Esophagus mucosa (tissue), 1 donor: ENCODE measurements around the gene AFAP1. TPM values are rescaled to one million over a fixed set of nuclear protein-coding genes. Genes with fewer than 3 reads are reported as not detected.

Experiments used
- ATAC-seq: fragments of 200-7000 bp; cut with Tn5 transposase; one replicate; pipeline ENCODE4 v1.9.1; 2020
- total RNA-seq: library from RNA; stranded (reverse); gene quantifications from one replicate; pipeline ENCODE4 v1.2.4, GENCODE V29; 2023
- donor health status: DM: yes; HTN: yes; CAD: no.

The AFAP1 gene
- total RNA-seq, 1 donor from 2014 or later, result 5.5 TPM

GRCh38 chr4:7819446-7819845 lies 120.2 kb downstream of the AFAP1 start:
- ATAC-seq, result no peak

DNA sequence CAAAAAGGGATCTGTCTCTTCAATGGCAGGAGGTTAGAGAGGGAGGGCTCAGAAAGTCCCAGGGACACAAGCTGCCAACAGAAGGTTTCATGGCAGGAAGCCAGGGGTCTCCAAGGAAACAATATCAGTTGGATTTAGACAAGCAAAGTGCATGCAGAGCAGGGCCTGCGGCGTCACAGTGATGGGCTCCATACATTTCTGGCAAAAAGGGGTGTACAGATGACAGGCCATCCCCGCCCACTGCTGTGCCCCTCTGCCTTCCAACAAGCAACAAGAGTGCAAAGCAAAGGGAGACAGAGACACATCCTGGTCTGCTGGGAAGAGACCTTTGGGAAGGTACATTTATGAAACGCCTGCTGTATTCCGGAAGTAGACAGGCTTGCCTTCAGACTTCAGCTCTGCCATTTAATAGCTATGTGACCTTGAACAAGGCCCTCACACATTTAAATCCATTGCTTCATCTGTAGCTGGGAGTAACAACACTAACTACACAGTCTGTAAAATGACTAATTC lies 121.2 kb downstream of the AFAP1 start:
- ATAC-seq, result no peak

DNA sequence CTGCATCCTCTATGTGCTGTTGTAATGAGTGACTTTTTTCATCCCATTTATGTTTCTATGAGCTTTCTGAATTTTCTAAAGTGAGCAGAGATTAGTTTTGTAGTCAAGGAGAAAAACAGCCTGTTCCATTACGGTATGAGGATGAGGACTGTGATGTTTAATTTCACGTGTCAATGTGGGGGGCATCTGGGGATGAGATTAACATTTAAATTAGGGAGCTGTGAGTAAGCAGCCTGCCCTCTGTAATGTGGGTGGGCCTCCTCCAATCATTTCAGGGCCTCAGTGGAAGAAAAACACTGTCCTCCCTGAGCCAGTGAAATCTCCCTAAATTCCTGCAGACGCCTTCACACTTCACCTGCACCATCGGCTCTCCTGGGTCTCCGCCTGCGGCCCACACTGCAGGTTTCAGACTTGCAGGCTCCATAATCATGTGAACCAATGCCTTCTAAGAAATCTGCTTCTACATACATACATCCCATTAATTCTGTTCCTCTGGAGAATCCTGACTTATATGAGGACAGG lies 121.7 kb downstream of the AFAP1 start:
- no peak for ATAC-seq

DNA sequence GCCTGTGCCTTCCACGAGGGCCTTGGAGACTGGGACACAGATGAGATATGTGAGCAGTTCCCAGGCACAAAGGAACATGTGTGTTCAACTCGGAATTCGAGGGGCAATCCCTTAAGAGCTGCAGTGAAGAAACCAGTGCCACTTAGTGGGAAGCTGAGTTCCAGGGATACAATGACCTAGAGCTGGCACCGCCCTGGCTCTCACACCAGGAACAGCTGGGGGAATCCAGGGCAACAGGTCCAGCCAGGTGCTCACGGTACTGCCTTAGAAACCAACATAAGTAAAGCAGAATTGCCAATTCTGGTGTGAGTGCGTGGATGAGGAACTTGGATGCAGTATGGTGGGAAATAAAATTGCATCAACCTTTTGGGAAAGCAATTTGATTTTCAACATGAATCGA lies 122.9 kb downstream of the AFAP1 start:
- ATAC-seq, result peak; percentile 81

GRCh38 chr4:7815981-7816380 lies 123.7 kb downstream of the AFAP1 start:
- ATAC-seq, result no peak

DNA sequence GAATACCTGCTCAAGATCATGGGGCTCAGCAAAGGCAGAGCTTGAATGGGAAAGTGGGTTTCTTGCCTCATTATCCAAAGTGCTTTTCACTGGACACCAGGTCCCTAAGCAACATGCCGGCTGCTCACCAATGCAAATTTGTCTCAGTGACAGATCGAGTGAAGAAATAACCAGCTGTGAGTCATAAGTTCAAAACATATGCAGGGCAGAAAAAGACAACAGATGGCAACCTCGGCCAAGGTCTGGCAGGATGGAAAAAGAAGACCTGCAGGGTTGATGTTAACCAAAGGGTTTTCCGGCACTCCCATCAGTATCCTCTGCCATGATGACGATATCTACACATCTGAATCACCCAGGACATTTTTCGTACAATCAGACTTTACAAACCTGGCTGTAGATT lies 124.1 kb downstream of the AFAP1 start:
- ATAC-seq, result peak; percentile 34

DNA sequence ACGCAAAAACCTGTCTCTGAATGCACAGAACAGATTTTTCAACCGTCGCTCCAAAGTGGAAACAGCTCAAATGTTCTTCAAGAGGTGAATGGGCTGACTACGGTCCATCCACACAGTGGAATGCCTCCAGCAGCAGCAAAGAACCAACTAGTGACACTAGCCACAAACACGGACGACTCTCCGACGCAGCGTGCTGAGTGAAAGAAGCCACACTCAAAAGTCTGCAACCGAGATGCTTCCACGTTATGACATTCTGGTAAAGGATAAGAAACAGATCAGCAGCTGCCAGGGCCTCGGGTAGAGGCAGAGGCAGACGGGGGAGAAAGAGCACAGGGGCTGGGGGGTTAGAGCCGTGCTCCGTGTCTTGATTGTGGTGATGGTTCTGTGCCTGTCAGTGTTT lies 125.2 kb downstream of the AFAP1 start:
- ATAC-seq, result no peak

GRCh38 chr4:7813674-7814073 lies 126.0 kb downstream of the AFAP1 start:
- ATAC-seq, result no peak

DNA sequence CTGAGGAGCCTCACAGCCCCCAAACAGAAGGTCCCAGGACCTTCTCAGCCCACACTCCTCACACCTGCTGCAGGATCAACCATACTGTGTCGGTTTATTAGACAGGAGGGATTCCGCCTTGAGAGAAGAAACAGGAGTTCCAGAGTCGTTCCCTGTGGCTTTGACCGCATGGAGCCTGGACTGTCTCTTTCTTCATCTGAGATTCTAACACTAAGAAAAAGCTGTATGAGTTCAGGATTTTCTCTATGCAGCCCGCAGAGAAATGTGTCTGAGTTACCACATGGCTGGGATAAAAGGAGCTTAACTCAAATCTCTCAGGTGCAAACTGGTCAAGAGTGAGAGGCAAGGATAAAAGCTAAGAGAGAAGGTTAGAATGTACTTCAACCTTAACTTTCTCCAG lies 126.7 kb downstream of the AFAP1 start:
- no peak for ATAC-seq

DNA sequence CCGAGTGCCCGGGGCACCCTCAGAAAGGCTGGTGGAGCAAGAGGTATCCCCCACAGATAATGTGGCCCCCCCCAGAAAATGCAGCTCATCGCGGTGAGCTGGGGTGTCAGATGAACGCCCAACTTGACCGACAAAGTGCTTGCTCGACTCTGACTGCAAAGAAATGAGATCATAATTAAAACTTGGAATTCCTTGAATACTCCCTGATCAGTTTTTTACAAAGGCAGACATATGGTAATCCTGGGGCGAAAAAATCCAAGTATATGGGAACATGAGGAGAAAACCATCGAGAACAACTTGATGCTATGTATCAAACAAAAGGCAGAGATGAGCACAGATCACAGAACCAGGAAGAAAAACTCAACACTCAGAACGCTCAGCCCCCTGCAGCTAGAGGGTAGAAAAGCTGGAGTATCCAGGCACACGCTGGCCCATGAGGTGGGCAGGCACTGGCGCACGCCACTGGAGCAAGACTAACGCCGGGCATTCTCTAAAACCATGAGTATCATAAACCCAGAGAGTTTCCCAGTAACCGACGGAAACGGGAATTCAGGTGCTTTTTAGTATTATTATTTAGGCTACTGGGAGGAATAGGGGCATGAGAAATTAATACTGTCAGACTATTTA lies 127.3 kb downstream of the AFAP1 start:
- no peak for ATAC-seq

DNA sequence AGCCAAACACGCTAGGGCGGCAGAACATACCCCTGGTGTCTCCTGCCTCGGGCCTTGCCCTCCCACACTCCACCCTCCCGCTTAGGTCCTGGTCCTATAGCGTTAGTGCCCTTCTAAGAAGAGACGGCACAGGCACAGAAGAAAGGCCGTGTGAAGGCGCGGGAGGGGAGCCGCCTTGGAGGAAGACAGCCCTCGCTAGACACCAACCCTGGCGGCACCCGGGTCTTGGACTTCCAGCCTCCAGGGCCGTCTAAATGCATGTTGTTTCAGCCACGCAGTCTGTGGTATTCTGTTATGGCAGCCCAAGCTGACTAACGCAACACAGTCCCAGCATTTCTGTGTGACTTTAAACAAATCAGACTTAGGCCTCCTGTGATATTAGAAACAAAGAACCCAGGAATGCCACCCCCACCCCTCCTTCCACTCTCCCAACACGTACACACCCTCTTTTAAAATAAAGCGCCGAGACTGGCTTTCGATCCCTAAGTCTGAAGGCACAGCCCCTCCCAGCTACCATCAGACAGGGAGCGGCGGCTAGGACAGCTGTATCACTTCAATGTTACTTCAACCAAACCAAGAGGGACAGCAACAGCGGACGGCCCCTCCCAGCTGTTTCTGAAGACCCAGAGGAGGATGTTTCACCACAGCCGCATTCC lies 128.0 kb downstream of the AFAP1 start:
- ATAC-seq, result no peak

DNA sequence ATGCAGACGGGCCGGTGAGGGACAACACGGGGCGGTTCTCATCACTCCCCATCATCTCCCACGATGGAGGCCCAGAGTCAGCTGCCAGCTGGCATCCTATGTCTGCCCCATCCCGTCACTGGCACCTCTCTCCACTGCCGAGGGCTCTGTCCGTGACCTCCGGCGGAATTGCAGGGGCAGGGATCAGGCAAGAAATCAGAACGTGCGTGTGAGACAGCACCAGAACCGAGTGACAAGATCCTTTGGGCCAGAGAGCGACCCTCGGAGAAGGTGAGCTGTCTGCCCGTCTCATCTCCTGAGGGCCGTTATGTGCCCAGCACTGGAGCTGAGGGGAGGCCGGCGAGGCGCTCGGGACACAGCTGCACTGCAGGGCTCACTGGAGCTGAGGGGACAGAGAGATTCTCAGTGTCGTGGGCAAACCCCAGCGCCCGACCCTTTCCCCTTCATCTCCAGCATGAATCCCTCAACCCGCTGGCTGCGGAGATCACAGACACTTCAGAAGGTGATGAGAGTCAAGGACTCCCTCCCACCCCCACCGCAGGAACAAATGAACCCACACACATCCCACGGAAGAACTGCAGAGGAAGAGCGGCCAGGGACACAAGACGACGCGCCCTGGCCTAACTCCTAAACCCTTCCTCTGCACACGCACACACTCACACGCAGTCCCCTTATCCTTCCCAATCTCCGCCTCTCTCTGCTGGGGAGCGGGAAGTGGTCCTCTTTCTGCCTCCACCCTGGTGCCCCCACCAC lies 128.7 kb downstream of the AFAP1 start:
- no peak for ATAC-seq

GRCh38 chr4:7808752-7809151 lies 130.9 kb downstream of the AFAP1 start:
- ATAC-seq, result no peak

- no peak for ATAC-seq
Observed at GRCh38 chr4:7808181-7808580, 131.5 kb downstream of the AFAP1 start.

DNA sequence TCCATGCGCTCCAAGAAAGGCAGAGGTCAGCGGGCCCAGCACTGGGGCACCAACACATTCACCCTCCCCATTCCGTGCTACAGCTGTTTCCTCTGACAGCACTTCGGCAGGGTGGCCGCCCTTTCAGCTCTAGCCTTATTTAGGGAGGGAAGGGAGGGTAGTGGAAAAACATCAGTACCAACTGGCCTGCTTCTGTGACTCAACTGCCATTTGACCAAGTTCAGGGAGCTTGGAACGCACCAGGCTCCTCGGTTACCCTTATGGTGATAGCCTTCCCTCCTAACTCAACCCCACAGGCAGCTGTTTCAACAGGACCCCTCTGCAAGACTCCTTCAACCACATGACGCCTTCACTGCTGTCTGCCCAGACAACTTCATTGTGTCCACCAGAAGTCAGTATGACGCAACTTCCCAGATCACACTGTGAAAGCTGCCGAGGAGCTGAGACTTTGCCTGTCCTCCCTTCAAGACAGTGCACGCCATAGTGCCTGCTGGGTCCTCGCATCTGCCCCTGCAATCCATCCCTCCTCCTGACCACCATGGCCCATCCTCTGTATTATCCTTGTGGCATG lies 132.2 kb downstream of the AFAP1 start:
- ATAC-seq, result no peak

DNA sequence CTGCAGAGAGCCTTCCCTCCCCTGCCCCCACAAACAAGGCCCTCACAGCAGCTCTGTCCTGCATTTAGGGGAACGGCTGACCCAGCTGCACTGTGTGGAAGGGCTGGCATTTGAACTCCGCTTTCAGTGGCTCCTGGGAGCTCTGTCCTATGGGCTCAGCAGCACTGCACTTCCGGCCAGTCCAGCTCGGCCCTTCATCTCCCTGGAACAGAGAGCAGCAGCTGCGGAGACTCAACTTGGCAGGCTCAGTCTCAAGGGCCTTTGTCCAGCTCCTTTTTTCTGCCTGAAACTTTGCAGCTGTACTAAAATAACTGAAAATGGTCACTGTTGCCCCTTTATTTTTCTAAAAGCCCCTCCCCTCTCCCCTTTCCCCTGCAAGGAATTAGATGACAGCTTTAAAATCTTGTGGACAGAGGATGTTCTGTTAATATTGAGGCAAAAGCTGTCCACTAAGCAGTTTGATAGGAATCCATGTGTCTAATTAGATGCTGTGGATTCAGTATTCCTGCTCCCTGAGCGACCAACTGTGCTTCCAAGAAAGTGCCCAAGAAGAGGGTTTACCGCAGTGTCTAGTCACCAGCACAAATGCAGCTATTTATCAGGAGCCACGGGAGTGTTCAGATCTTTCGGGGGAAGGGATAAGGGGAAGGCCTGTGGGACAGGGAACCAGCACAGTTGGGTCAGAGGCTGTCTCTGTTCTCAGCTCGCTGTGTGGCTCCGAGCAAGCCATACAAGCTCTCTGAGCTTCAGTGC lies 133.1 kb downstream of the AFAP1 start:
- ATAC-seq, result no peak

DNA sequence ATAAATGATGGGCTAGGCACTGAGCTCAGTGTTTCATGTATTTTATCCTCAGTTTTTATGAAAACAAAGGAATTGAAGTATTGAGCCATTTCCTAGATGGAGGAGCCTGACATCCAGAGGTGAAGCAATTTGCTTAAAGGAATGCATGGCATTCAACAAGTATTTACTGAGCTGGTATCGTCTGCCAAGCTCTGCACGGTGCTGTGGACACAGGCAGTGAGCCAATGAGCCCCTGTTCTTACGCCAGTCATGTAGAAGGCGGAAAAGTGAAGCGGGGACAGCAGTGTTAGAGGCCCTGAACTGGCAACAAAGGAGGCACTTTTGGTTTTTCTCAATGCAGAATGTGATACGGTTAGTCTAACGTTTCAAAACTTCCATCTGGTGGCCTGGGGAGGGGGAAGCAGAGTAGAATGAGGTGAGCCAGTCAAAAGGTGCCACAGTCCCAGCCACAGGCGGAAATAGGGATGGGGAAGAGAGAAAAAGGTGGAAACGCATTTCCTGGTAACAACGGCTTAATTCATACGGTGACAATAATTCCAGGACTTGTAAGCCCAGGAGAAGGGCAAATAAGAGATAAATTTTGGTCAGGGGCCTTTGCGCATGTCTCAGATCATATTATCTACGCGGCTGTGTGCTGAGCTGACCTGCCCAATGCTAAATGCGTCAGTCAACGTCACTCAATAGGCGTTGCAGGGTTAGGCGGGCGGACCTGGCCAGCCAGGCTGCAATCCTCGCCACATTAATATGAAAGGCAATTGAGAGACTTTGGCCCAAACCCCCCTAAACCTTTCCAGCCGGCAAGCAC lies 133.9 kb downstream of the AFAP1 start:
- ATAC-seq, result no peak

- no peak for ATAC-seq
Observed at GRCh38 chr4:7804756-7805385, 134.8 kb downstream of the AFAP1 start.

GRCh38 chr4:7803992-7804755 lies 135.5 kb downstream of the AFAP1 start:
- ATAC-seq, result peak; percentile 76

GRCh38 chr4:7803371-7803770 lies 136.3 kb downstream of the AFAP1 start:
- peak; percentile 3 for ATAC-seq
